Neural crest cell (in vitro differentiated cells): ENCODE data around the gene NSG2. TPM values are rescaled to one million over a fixed set of nuclear protein-coding genes. Genes with fewer than 3 reads are reported as not detected.

ENCODE experiments used
- DNase-seq: peaks from one replicate; pipeline ENCODE4 v3.0.0; 2021; ENCODE audit warnings: low read depth, mixed read lengths, low spot score
- H3K27ac Mint-ChIP-seq: one replicate; pipeline ENCODE4 v1.8.0; 2021; ENCODE audit warnings: mild to moderate bottlenecking, mixed read lengths; ENCODE audit not compliant: unreplicated experiment
- H3K27me3 Mint-ChIP-seq: 2 replicates; pipeline ENCODE4 v1.8.0; 2021; ENCODE audit warnings: low read depth, mild to moderate bottlenecking, mixed read lengths
- H3K36me3 Mint-ChIP-seq: 2 replicates; pipeline ENCODE4 v1.8.0; 2021; ENCODE audit warnings: low read depth, mild to moderate bottlenecking, mixed read lengths
- H3K4me1 Mint-ChIP-seq: 2 replicates; pipeline ENCODE4 v1.8.0; 2021; ENCODE audit warnings: mixed read lengths
- H3K4me3 Mint-ChIP-seq: one replicate; pipeline ENCODE4 v1.8.0; 2021; ENCODE audit warnings: mild to moderate bottlenecking, mixed read lengths
- H3K9me3 Mint-ChIP-seq: 2 replicates; pipeline ENCODE4 v1.8.0; 2021; ENCODE audit warnings: mixed read lengths
- CTCF ChIP-seq: fragments of 200-600 bp; sonication (generic); conservative IDR thresholded peaks from 2 replicates; pipeline ENCODE4 v1.5.0; 2021; ENCODE audit warnings: antibody characterized with exemption, mild to moderate bottlenecking
- total RNA-seq: library from RNA; stranded (reverse); gene quantifications from 2 replicates; pipeline ENCODE4 v1.2.1, GENCODE V29; 2021

NSG2 gene
- total RNA-seq, 1 donor from 2014 or later: 4.0 TPM

GRCh38 chr5:174083056-174083827 is 37.7 kb downstream of the NSG2 start:
- H3K27me3 Mint-ChIP-seq: no peaks in the 10 kb centered on the region

GRCh38 chr5:174084691-174085154 is 39.2 kb downstream of the NSG2 start:
- TF ChIP-seq CTCF: no peak
- Mint-ChIP-seq H3K36me3 (no peaks in the 10 kb centered on the region), H3K4me1 (peaks cover 21% of the 10 kb centered on the region), H3K27ac (no peak overlapping the region), H3K9me3 (no peaks in the 10 kb centered on the region), H3K27me3 (peaks cover 7% of the 10 kb centered on the region), H3K4me3 (no peak overlapping the region)
- no peak for DNase-seq

More at GRCh38 chr5:174083056-174083827, 37.7 kb downstream of the NSG2 start:
- no peaks in the 10 kb centered on the region for H3K36me3 Mint-ChIP-seq
- no peak for TF ChIP-seq CTCF
- no peak overlapping the region for H3K27ac Mint-ChIP-seq
- DNase-seq: no peak
- H3K9me3 Mint-ChIP-seq: no peaks in the 10 kb centered on the region
- H3K4me1 Mint-ChIP-seq: peaks cover 21% of the 10 kb centered on the region
- H3K4me3 Mint-ChIP-seq: no peak overlapping the region

- Mint-ChIP-seq H3K36me3 (no peaks in the 10 kb centered on the region), H3K27me3 (peaks cover 12% of the 10 kb centered on the region), H3K27ac (no peak overlapping the region)
These were observed 41.2 kb downstream of the NSG2 start for GRCh38 chr5:174086751-174087150.

GRCh38 chr5:174087783-174088182 is 42.3 kb downstream of the NSG2 start:
- Mint-ChIP-seq H3K27me3 (peaks cover 14% of the 10 kb centered on the region), H3K4me3 (no peak overlapping the region), H3K36me3 (no peaks in the 10 kb centered on the region), H3K27ac (no peak overlapping the region), H3K9me3 (no peaks in the 10 kb centered on the region), H3K4me1 (peaks cover 21% of the 10 kb centered on the region)
- no peak for DNase-seq
- no peak for TF ChIP-seq CTCF

More at GRCh38 chr5:174086751-174087150, 41.2 kb downstream of the NSG2 start:
- no peaks in the 10 kb centered on the region for H3K9me3 Mint-ChIP-seq
- TF ChIP-seq CTCF: no peak
- DNase-seq: no peak
- no peak overlapping the region for H3K4me3 Mint-ChIP-seq
- H3K4me1 Mint-ChIP-seq: peaks cover 21% of the 10 kb centered on the region

- Mint-ChIP-seq H3K27ac (no peak overlapping the region), H3K36me3 (no peaks in the 10 kb centered on the region), H3K4me1 (no peaks in the 10 kb centered on the region), H3K27me3 (peaks cover 14% of the 10 kb centered on the region), H3K9me3 (no peaks in the 10 kb centered on the region), H3K4me3 (no peak overlapping the region)
- no peak for TF ChIP-seq CTCF
- no peak for DNase-seq
These were observed 44.6 kb downstream of the NSG2 start for GRCh38 chr5:174090129-174090528.
